ENCODE data around the gene ABLIM3. TPM values are rescaled to one million over a fixed set of nuclear protein-coding genes. Genes with fewer than 3 reads are reported as not detected.

Gene ABLIM3
- total and polyA plus RNA-seq, 2 of the 13 experiments (the other 11 are each of a cell fraction or from before 2014, with no cell fraction given): 0.53 to 6.3 TPM

DNA sequence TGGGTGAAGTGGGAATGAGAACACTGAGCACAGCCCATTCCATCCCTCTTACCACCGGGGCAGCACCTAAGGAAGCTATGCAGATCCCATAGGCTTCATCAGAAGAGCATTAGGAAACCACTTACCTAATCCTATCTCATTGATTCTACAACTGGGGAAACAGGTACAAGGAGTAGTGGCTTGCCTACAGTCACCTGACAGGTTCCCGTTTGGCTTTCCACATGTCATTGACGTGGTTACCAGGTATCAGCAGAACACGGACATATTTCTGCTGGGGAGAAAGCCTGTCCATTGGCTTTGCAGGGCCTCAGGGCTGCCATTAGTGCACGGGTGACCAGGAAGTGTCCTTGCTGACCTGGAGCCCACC, 141.7 kb downstream of the ABLIM3 start:
- CTCF ChIA-PET (ENCODE audit: low intra/inter-chr PET ratio, low total read pairs): no interaction called here
- no peak for FAIRE-seq
- no peak for TF ChIP-seq NR2F1 (CRISPR knock-in tag; IDR thresholded peaks at IDR 0.05)
- no peak for TF ChIP-seq ZBTB3 (CRISPR knock-in tag; IDR thresholded peaks at IDR 0.05; ENCODE audit: borderline replicate concordance, low read depth)
- TF ChIP-seq ZBTB1 (CRISPR knock-in tag; IDR thresholded peaks at IDR 0.05; ENCODE audit: borderline replicate concordance): no peak
- TF ChIP-seq FOXK1 (CRISPR knock-in tag; IDR thresholded peaks at IDR 0.05; ENCODE audit: borderline replicate concordance, low read depth): no peak
- no peak for TF ChIP-seq KDM2A (CRISPR knock-in tag; IDR thresholded peaks at IDR 0.05; ENCODE audit: borderline replicate concordance, low read depth)
- TF ChIP-seq, protein P1, sequence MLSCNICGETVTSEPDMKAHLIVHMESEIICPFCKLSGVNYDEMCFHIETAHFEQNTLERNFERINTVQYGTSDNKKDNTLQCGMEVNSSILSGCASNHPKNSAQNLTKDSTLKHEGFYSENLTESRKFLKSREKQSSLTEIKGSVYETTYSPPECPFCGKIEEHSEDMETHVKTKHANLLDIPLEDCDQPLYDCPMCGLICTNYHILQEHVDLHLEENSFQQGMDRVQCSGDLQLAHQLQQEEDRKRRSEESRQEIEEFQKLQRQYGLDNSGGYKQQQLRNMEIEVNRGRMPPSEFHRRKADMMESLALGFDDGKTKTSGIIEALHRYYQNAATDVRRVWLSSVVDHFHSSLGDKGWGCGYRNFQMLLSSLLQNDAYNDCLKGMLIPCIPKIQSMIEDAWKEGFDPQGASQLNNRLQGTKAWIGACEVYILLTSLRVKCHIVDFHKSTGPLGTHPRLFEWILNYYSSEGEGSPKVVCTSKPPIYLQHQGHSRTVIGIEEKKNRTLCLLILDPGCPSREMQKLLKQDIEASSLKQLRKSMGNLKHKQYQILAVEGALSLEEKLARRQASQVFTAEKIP (CRISPR knock-in tag; IDR thresholded peaks at IDR 0.05; ENCODE audit: borderline replicate concordance): no peak
- TF ChIP-seq DPF2 (CRISPR knock-in tag; IDR thresholded peaks at IDR 0.05; ENCODE audit: borderline replicate concordance, low read depth): no peak
- no peak for TF ChIP-seq ZFX (CRISPR knock-in tag; IDR thresholded peaks at IDR 0.05; ENCODE audit: low read depth)
- no peak for TF ChIP-seq SIX1 (CRISPR knock-in tag; IDR thresholded peaks at IDR 0.05; ENCODE audit: borderline replicate concordance)
- TF ChIP-seq, protein P2, sequence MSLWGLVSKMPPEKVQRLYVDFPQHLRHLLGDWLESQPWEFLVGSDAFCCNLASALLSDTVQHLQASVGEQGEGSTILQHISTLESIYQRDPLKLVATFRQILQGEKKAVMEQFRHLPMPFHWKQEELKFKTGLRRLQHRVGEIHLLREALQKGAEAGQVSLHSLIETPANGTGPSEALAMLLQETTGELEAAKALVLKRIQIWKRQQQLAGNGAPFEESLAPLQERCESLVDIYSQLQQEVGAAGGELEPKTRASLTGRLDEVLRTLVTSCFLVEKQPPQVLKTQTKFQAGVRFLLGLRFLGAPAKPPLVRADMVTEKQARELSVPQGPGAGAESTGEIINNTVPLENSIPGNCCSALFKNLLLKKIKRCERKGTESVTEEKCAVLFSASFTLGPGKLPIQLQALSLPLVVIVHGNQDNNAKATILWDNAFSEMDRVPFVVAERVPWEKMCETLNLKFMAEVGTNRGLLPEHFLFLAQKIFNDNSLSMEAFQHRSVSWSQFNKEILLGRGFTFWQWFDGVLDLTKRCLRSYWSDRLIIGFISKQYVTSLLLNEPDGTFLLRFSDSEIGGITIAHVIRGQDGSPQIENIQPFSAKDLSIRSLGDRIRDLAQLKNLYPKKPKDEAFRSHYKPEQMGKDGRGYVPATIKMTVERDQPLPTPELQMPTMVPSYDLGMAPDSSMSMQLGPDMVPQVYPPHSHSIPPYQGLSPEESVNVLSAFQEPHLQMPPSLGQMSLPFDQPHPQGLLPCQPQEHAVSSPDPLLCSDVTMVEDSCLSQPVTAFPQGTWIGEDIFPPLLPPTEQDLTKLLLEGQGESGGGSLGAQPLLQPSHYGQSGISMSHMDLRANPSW (CRISPR knock-in tag; IDR thresholded peaks at IDR 0.05; ENCODE audit: borderline replicate concordance): no peak
- TF ChIP-seq ZNF263 (CRISPR knock-in tag; IDR thresholded peaks at IDR 0.05): no peak
- no peak for TF ChIP-seq RAD51 (IDR thresholded peaks at IDR 0.05; ENCODE audit: borderline replicate concordance)
- TF ChIP-seq CBX2 (IDR thresholded peaks at IDR 0.05; ENCODE audit: low read depth, low read length): no peak
- no peak for TF ChIP-seq CBX2 (CRISPR knock-in tag; IDR thresholded peaks at IDR 0.05; ENCODE audit: low read depth)
- no peak for TF ChIP-seq ZNF205 (CRISPR knock-in tag; IDR thresholded peaks at IDR 0.05)
- TF ChIP-seq, protein P3, sequence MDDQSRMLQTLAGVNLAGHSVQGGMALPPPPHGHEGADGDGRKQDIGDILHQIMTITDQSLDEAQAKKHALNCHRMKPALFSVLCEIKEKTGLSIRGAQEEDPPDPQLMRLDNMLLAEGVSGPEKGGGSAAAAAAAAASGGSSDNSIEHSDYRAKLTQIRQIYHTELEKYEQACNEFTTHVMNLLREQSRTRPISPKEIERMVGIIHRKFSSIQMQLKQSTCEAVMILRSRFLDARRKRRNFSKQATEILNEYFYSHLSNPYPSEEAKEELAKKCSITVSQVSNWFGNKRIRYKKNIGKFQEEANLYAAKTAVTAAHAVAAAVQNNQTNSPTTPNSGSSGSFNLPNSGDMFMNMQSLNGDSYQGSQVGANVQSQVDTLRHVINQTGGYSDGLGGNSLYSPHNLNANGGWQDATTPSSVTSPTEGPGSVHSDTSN (CRISPR knock-in tag; IDR thresholded peaks at IDR 0.05; ENCODE audit: borderline replicate concordance): no peak
- TF ChIP-seq ZSCAN9 (CRISPR knock-in tag; IDR thresholded peaks at IDR 0.05; ENCODE audit: borderline replicate concordance): no peak

More for the DNA sequence above, 141.7 kb downstream of the ABLIM3 start:
- POLR2A ChIA-PET: no interaction called here
- no peak for ATAC-seq
- no peak overlapping the region for H3K4me3 ChIP-seq (replicated peaks in 1 of 3; ENCODE audit: insufficient read depth in 1 of 3, low read depth in 2 of 3, low read length in 3 of 3)
- H3K79me2 ChIP-seq (ENCODE audit: insufficient read depth, low read length): no peaks in the 10 kb centered on the region
- H3K27ac ChIP-seq (ENCODE audit: extremely low read length, insufficient read depth, low read length): no peak overlapping the region
- WGBS (ENCODE audit: low lambda C conversion rate): 67% methylated on average over 5 of the region's 5 CpGs
- H4K20me1 ChIP-seq (ENCODE audit: insufficient read depth, low read length): no peaks in the 10 kb centered on the region
- in situ Hi-C loops (cut with HindIII; ENCODE audit: extremely low pct_ligation_motif_present, low pct_unique_long_range_greater_than_20kb): no loop called here
- no peaks in the 10 kb centered on the region for H3K9me3 ChIP-seq (ENCODE audit: low read length)
- intact Hi-C loops (cut with micrococcal nuclease; ENCODE audit: unreplicated experiment): no loop called here
- H2AFZ ChIP-seq (ENCODE audit: low read length): no peak overlapping the region
- no TSS peak for BruUV-seq (replicated peaks)
- H3K27me3 ChIP-seq (ENCODE audit: control insufficient read depth in 1 of 2, insufficient read depth in 2 of 2, low read length in 2 of 2): no peaks in the 10 kb centered on the region
- no peaks in the 10 kb centered on the region for H3K36me3 ChIP-seq (replicated peaks in 1 of 2; ENCODE audit: control insufficient read depth in 1 of 2, insufficient read depth in 2 of 2, low read length in 2 of 2)
- no peak overlapping the region for H3K9ac ChIP-seq (ENCODE audit: insufficient read depth, low read depth, low read length)
- H3K4me1 ChIP-seq (ENCODE audit: insufficient read depth, low read length): no peaks in the 10 kb centered on the region
- no peak for DNase-seq (ENCODE audit: low spot score)
- H3K4me2 ChIP-seq (ENCODE audit: low read depth, low read length): no peak overlapping the region
